Upper lobe of left lung (tissue), 4 donors: ENCODE measurements around the gene NHLRC4.

Source experiments
- CTCF ChIP-seq, 6 experiments: fragments of 450-650 bp in 4 of 6; fragments of 200-600 bp in 2 of 6; sonication (generic) in 2 of 6; IDR thresholded peaks; one replicate each; pipeline ENCODE4 v1.5.1; 2016 to 2019; ENCODE audit warnings: antibody characterized with exemption in 6 of 6
- EP300 ChIP-seq, 4 donors: sonication (generic); formaldehyde crosslinking; IDR thresholded peaks; one replicate each; pipeline ENCODE4 v1.5.1; 2017; ENCODE audit warnings: antibody characterized with exemption in 4 of 4, control low read depth in 2 of 4
- POLR2AphosphoS5 ChIP-seq, 2 donors: sonication (generic); formaldehyde crosslinking; IDR thresholded peaks; one replicate each; pipeline ENCODE4 v1.5.1; 2017; ENCODE audit warnings: antibody characterized with exemption in 2 of 2

GRCh38 chr16:606656-607307, 40.0 kb downstream of the NHLRC4 start:
- TF ChIP-seq EP300 (IDR thresholded peaks at IDR 0.05) (no peak), CTCF (IDR thresholded peaks at IDR 0.05) (no peak), POLR2AphosphoS5 (IDR thresholded peaks at IDR 0.05) (no peak)
